OCI-M2 (cell line): ENCODE results near the gene CHST13.

Experiments
- DNase-seq: peaks from one replicate; lab custom pipeline; 2025; ENCODE audit not compliant: unreplicated experiment; lab: John Stamatoyannopoulos, UW

The CHST13 gene

DNA sequence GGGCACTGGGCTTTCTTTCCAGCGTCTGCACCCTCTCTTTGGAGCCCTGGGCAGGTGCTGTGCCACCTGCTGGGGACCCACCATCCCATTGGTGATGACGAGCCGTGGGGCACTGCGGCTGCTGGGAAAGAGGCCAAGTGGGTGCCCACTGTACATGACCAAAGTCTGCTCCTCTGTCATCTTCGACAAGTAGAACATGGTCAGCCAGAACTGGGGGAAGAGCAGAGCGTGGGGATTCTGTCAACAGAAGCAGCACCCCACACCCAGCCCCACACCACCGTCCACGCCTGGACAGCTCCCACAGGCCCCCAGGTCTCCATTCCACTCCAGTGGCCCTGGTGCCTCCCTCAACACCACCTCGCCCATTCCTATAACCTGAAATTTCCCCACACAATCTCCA, 16.1 kb upstream of the CHST13 start:
- no peak for DNase-seq

DNA sequence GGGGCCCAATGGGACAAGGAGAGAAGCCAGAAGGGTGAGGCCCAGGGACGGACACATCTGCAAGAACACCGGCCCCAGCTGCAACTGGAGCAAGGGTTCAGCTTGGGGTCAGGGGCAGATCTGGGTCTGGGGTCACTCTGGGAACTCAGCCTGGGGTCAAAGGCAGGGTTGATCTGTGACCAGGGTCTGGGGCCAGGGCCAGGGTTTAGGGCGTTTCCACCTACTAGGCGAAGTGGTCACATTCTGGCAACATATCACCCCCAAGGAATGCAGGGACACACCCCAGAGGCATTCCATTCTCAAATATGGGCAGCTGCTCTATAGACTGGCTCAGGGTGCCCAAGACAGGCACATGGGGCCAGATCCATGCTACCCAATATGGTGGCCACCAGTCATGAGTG, 15.4 kb upstream of the CHST13 start:
- no peak for DNase-seq

DNA sequence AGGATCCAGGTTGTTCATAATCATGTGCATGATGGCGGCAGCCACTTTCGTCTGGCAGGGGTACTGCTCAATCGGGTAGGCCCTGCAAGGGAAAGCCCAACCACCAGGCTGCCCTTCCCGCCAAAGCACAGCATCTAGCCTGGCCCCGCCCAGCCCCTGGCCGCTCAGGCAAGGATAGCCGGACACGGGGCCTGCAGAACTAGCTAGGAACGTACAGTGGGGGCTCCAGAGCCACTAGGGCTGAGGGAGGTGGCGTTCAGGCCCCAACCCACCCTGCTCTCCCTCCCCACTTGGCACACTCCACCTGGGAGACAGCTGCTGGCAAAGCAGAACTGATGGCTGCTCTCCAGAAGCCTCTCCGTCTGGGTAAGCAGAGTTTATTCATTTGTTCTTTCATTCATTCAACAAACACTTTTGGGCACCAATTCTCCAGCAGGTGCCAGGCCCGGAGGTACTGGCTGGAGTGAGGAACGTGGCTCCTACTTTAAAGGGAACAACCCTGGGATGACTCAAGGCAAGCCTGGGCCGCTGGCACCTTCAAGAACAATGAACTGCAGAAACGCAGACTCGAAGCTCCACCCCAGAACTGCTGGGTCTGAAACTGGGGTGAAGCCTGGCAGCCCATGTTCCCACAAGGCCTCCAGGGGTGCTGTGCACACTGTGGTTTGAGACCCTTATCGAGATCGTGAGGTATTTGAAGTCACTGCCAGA, 14.2 kb upstream of the CHST13 start:
- no peak for DNase-seq

DNA sequence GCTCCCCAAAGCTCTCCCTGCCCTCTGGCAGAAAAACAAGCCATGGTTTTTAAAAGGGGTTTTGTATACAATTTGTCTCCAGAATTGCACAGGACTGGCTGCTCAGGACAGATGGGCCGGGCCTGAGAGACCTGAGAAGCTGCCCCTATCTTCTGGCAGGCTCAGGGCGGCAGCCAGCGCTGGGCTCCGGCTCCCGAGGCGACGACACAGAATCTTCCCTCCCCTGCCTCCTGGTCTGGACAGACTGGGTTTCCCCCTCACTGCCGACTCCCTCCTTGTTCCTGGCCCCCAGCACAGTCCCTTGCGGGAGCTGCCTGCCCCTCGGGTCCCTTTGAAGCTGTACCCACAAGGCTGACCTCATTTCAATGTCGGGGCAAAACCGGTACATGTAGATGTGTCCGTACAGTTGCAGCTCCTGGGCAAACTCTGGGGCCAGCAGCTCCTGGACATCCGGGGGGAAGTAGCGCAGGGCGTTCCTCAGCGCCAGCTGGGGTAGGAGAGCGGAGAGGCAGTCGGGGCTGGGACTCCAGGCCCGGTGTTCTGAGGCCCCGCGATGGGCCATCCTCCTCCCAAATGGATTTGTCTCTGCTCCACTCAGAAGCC, 13.5 kb upstream of the CHST13 start:
- no peak for DNase-seq

DNA sequence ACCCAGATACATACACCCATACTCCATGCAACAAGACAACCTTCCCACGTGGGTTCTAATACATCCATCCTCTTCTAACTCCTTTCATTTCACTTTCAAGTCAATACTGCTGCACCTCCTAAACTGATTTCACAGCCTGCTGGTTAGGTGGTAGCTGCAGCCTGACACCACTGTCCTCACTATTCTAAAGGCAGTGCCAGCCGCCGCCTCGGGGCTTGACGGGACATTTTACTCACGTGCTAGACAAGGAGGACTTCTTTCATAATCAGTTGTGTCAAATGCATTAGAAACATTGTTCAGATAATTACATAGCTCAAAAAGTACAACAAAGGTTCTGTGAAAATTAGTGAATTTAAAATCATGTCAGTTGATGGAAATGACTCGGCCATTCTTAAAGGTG, 12.7 kb upstream of the CHST13 start:
- DNase-seq = no peak

DNA sequence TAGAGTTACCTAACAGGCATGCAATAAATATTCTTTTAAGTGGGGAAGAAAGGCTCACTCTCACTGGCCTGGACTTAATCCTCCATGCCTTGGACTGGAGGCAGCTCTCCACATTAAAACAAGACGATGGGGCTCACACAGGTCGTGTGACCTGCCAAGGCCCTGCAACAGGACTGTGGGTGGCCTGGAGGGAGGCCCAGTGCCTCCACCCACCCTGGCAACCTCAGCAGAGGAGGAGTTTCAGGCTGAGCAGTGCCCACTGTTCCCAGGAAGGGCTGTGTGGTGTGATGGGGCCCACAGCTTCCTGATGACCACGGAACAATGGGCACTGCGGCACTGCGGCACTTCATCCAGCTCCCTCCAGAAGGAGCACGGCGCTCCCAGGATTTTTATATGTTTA, 11.9 kb upstream of the CHST13 start:
- no peak for DNase-seq

DNA sequence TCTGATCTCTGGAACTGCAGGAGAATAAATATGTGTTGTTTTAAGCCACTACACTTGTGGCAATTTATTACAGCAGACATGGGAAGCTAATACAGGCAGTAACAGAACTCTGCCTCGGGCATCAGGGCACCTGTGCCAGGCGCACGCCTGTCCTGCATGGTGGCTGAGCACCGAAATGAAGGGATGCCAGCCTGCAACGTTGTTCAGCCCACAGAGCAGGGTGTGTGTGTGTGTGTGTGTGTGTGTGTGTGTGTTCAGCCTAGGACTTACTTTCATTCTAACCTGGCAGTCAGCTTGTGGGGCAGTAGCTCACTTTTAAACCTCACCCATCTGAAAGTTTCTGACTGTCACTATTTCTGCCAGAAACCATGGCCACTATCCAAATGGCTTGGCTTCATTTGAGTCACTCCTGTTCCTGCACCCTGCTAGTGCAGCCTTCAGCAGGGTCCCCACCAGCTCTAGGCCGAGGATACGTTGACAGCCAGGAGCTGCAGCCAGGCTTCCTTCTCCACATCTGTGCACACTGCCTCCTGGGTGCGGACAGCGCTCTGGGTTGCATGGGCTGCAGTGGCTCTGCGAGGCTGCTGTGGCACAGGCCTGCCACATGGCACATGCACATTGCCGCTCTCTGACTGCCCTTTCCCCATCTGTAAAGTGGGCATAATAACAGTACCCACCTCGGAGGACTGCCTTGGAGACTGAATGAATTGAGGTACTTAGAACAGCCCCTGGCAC, 10.9 kb upstream of the CHST13 start:
- no peak for DNase-seq

DNA sequence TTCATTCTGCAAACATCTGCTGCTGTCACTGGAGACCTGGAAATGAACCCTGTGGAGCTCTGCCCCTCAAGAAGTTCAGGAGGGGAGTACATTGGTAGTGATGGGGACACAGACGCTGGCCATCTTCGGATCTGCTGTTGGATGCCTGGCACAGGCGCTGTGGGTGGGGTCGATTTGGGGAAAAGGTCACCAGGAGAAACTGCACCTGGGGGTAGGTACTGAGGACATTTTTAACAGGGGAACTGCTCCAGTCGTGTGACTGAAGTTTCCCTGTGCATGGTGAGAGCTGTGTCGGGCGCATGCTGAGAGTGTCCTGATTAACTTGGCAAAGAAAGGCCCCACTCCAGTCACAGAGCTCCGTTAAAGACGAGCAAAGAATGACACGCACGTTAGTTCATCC, 9.8 kb upstream of the CHST13 start:
- no peak for DNase-seq

DNA sequence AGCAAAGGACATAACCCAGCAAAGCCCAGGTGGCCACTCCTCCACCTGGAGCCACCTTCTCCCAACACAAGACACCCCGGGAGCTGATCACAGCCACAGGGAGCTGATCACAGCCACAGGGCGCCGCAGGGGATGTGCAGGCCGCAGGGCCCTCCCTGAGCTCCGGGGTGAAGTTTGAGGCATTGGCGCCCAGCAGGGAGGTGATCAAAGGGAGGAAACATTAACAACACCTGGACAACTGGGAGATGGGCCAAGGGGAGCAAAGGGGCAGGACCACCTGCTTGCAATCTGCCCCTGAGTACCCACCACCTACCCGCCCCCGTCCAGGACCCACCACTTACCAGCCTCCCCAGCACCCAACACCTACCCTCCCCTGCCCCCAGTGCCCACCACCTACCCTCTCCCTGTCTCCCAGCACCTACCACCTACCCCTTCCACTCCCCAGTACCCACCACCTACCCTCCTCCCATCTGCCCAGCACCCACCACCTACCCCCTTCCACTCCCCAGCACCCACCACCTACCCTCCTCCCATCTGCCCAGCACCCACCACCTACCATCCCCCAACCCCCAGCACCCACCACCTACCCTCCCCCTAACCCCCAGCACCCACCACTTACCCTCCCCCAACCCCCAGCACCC, 8.8 kb upstream of the CHST13 start:
- no peak for DNase-seq

DNA sequence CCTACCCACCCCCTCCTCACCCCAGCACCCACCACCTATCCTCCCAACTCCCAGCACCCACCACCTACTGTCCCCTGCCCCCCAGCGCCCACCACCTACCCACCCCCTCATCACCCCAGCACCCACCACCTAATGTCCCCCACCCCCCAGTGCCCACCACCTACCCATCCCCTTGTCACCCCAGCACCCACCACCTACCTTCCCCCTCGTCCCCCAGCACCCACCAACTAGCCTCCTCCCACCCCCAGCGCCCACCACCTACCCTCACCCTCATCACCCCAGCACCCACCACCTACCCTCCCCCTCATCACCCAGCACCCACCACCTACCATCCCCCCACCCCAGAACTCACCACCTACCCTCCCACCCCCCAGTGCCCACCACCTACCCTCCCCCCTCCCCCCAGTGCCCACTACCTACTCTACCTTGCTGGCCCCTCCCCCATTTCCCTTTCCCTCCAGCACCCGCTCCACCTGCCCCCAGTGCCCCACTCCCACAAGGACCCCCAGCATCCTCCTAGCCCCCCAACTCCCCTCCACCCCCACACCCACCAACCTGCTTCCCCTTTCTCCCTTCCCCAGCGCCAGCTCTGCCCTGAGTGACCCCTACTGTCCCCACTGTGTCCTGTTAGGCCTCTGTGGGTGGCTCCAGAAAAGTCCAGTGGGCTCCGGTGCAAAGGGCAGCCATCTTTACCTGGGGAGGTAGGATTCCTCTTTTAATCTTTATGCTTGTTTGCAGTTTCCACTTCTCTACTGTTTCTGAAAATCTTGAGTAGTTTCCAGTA, 7.6 kb upstream of the CHST13 start:
- DNase-seq = no peak

DNA sequence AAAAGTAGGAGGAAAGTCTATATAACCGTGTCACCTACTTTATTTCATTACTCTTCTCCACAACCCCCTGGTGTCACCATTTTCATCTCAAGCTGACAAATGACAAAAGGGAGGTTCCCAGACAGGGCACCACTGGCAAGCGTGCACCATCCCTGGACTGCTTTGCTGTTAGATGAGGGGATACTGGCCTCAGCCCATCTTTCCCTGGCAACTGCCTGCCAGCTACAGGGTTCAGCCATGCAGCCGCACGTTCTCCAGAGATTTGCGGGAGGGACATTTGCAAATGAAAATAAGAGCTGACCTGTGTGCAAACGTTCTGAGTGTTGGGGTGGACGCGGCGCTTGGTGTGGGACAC, 7.0 kb upstream of the CHST13 start:
- no peak for DNase-seq

DNA sequence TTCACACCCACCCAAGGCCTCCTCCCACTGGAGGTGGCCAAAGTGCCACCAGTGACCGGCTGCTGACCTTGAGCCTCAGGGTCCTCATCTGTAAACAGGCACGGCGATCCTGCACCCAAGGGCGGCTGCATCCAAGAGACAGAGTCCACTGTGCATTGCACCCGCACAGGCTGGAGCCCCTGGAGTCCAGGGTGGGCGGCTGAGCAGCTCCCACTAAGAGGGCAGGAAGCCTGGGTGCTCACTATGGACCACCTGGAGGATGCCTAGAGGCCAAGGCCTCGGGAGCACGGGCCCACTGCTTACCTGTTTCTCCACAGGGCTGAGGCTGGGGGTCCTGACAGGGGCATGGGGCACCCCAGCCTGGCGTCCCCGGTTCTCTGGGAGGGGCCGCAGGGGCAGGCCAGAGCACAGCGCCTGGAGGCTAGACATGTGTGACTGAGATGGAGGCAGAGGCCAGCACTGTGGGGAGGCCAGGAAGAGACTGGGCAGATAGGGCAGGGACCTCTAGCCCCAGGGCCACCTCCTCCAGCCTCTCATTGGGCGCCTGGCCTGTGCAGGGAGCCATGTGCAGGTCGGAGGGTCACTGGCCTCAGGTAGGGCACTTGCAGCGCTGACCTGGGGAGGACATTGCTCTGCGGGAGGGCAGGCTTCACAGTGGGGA, 6.5 kb upstream of the CHST13 start, which contains the start of gene UROC1:
Gene UROC1 (minus strand): TSS at position 483 of the 661 bp plus-strand sequence. CDS start 54 bp downstream, at position 429.
- no peak for DNase-seq

DNA sequence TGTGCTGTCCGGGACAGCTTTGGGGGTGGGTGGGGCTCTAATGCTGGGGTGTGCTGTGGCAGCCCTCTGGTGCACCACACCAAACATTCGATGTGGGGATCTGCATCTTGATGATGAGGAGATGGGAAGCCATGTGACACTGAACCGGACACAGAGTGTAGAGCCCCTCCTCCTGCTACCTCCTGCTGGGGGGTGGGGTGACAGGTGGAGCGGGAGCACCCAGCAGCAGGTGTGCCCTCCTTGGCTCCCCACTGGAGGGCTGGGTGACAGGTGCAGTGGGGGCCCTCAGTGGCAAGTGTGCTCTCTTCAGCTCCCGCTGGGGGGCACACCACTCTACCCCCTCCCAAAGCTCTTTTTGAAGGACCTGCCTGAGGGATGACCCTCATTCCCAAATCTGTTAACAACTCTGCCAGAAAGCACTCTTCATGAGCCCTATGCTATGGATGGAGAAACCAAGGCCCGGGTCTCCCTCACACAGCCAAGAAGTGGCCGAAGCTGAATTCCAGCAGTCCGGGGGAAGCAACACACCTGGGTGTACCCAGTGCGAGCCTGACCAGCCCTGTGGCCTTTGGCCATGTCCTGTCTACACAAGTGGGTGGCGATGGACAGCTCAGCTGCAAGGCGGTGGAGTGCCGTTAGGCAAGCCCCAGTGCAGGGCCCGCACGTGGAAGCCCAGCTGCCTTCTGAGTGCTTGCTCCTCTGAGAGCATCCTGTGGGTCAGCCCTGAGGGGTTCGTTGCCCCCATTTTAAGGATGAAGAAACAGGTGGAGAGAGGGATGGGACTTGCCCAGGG, 5.8 kb upstream of the CHST13 start:
- DNase-seq = no peak

DNA sequence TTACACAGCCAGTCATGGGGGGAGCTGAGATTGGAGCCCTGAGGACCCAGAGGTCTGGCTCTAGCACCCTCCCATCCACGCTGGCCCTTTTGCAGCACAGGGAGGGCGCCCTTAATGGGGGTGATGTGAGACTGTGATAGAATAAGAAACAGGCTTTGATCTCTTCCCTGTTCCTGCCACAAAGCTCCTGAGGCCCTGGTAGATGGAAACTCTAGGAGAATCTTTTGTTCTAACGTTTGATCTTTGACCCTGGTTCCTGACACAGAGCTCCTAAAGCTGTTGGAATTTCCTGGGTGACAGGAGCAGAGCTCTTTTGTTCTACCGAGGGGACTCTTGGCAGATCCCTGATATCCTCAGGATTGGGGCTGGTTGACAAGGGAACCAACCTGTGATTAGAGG, 5.2 kb upstream of the CHST13 start:
- no peak for DNase-seq

DNA sequence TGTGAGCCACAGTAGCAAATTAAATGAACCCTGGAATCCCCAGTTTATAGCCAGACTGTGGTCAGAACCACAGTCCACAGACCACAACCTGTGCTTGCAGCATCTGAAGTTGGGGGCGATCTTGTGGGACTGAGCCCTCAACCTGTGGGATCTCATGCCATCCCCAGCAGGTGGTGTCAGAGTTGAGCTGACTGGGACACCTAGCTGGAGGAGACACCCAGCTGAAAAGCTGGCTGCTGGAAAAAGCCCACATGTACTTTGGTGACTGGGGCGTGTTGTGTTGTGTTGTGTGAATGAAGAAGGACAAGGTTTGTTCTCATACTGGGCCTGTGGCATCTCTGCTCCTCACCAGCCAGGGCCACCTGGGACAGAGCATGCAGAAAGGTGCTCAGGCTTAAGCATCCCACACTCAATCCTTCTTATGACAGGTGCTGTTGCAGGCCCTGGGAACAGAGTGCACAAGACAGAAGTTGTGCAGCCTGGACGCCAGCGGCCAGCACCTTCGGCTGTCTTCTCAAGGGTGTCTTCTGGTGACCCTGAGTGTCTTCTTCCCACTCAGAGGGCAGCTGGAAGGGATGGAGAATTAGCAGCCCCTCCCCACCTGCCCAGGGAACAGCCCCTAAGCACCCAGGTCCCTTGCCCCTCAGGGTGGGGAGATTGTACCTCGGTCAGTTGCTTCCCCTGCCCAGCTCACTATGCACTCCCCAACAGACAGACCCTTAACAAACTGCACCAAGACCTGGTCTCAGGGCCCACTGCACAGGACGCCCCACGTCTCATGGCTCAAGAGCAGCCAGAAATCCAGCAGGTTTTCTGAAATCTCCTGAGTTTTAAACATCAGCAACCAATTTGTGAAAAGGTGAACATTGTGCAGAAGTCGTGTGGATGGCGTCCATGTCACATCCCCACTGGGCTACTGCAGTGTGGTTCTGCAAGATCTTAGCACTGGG, 4.2 kb upstream of the CHST13 start:
- no peak for DNase-seq

DNA sequence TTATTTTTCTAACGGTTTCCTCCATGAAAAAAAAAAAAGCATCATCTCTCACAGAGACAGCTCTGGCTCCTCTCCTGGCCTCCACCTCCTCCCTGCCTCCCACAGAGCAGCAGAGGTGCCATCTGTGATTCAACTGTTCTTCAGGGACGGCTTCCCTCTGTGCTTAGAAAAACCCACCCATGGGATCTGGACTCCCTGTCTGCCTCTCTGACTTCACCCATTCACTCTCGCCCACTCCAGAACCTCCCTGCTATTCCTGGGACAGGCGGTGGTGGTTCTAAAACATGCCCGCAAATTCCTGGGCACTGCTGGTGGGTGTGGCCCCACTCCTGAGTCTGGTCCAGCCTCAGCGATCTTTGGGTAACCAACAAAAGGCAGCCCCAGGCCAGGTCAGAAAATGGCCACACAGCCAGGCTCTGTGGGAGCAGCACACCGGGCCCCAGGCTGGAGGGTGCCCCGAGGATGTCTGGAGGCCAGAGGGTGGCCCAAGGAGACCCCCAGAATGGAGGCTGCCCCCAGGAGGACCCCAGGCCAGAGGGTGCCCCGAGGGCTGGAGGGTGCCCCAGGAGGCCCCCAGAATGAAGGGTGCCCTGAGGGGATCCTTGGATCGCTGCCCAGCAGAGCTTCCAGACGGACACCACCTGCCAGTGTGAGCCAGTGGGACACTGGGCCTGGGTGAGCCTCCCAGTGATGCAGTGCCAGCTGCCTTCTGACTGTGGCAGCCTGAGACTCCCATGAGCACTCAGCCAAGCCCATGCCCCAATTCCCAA, 2.6 kb upstream of the CHST13 start:
- DNase-seq = no peak

DNA sequence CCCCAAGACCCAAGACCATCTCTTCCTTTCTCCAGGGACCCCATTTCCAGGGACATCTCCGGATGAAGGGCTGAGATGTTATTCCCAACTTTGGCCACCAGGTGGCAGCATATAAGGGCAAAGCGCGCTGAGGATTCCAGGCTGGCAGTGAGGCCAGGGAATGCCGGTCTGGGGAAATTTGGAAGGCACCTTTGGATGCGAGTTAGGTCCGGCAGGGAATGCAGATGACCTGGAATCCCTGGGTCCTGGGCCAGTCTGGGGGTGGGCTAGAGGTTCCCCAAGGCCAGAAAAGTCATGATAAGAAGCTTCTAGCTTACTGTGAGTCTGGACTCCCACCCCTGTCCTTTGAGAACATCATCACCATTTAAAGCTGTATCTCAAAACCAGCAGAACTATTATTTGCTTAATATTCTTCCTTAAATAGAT, 1.6 kb upstream of the CHST13 start:
- no peak for DNase-seq

DNA sequence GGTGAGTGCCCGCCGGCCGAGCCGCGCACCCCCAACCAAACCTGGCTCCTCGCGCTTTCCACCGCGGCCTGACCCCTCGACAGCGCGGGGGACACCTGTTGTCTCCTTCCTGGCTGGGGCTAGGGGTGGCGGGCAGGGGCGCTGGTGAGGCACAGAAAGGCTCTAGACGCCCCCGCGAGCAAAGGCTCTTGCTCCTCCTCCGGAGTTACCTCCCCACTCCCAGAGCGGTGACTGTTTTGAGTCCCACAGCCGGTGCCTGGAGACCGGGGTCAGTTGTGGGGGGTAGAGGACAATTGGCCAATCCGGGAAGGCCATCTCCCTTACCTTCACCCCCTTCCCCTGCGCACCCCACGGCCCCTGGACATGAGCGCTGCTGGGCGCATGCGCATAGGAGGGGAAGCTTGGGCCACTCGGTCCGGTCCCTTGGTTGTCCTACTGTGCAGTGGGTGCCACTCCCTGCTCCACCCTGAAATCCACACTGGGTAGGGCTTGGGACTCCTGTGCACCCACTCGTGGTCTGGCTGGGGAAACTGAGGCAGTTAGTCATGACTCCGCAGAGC, 554 bp downstream of the CHST13 start:
- DNase-seq = no peak
